GM12878 (cell line): ENCODE results near the gene ZNF691. TPM values are rescaled to one million over a fixed set of nuclear protein-coding genes. Genes with fewer than 3 reads are reported as not detected.
"Not testable (repeated sequence)": the region's sequence is repeated elsewhere in the genome, so short reads cannot be mapped to it uniquely, and the experiment has no call there.

Experiments used
- ATAC-seq: fragments of 200-7000 bp; cut with Tn5 transposase; 3 replicates; pipeline ENCODE4 v1.9.1; 2020; ENCODE audit warnings: mild to moderate bottlenecking, moderate library complexity
- BruUV-seq: library from RNA; stranded (reverse); fragments of 400-500 nt; replicated peaks from 2 replicates; lab custom pipeline; 2021; lab: Mats Ljungman, UMichigan
- CTCF ChIA-PET: fragments of 300-600 bp; sonication (Branson Sonifier 250); formaldehyde crosslinking; extraction: SDS; loops from one replicate; lab custom pipeline; 2021; ENCODE audit warnings: inconsistent platforms; lab: Yijun Ruan, JAX
- POLR2A ChIA-PET: fragments of 350-600 bp; formaldehyde crosslinking; extraction: SDS; loops from one replicate; lab custom pipeline; 2021; ENCODE audit warnings: inconsistent platforms; lab: Charles Lee
- RAD21 ChIA-PET: fragments of 300-600 bp; sonication (Branson Sonifier 250); formaldehyde crosslinking; loops from one replicate; lab custom pipeline; 2023; ENCODE audit warnings: antibody characterized with exemption; ENCODE audit not compliant: unreplicated experiment; lab: Charles Lee
- SMC1A ChIA-PET: fragments of 300-600 bp; sonication (Branson Sonifier 250); formaldehyde crosslinking; loops from one replicate; lab custom pipeline; 2023; ENCODE audit not compliant: unreplicated experiment, uncharacterized antibody; lab: Charles Lee
- DNase-seq: peaks from one replicate; pipeline ENCODE4 v3.0.0-alpha.2; 2011; ENCODE audit warnings: low read depth, low spot score
- FAIRE-seq: peaks from 3 replicates; lab custom pipeline; 2011; peaks lifted over from hg19 to GRCh38; lab: Jason Lieb, UNC
- H2AFZ ChIP-seq: 2 replicates; pipeline ENCODE4 v1.6.0; 2011; ENCODE audit warnings: low read depth, low read length, control low read depth; ENCODE audit not compliant: control insufficient read depth
- H3K27ac ChIP-seq: 2 replicates; pipeline ENCODE4 v1.5.1; 2011; ENCODE audit warnings: control low read depth; ENCODE audit not compliant: control insufficient read depth, insufficient read depth
- H3K27me3 ChIP-seq, 2 experiments: replicated peaks in 1 of 2; 2 replicates each; pipeline versions ENCODE4 v1.6.0 to v1.6.1; 2011; ENCODE audit warnings: low read length in 1 of 2; ENCODE audit not compliant: control insufficient read depth in 2 of 2, insufficient read depth in 2 of 2
- H3K36me3 ChIP-seq, 2 experiments: 2 replicates each; pipeline ENCODE4 v1.5.1; 2011; ENCODE audit warnings: low read length in 1 of 2; ENCODE audit not compliant: control insufficient read depth in 2 of 2, insufficient read depth in 2 of 2
- H3K4me1 ChIP-seq: 2 replicates; pipeline ENCODE4 v1.6.1; 2011; ENCODE audit warnings: mild to moderate bottlenecking, low read length, moderate library complexity, mixed read lengths; ENCODE audit not compliant: control insufficient read depth, insufficient read depth
- H3K4me2 ChIP-seq: 2 replicates; pipeline ENCODE4 v1.6.0; 2011; ENCODE audit warnings: control low read depth; ENCODE audit not compliant: control insufficient read depth, insufficient read depth
- H3K4me3 ChIP-seq: fragments of 200-600 bp; sonication (generic); 2 replicates; pipeline ENCODE4 v1.5.1; 2016
- H3K79me2 ChIP-seq: 2 replicates; pipeline ENCODE4 v1.6.0; 2011; ENCODE audit warnings: low read length; ENCODE audit not compliant: control insufficient read depth, insufficient read depth
- H3K9ac ChIP-seq: 2 replicates; pipeline ENCODE4 v1.8.0; 2011; ENCODE audit warnings: low read length, control low read depth, mixed read lengths; ENCODE audit not compliant: control insufficient read depth, insufficient read depth
- H3K9me3 ChIP-seq: replicated peaks from 3 replicates; pipeline ENCODE4 v1.5.1; 2011; ENCODE audit warnings: mild to moderate bottlenecking, low read length; ENCODE audit not compliant: control insufficient read depth, insufficient read depth
- H4K20me1 ChIP-seq: 2 replicates; pipeline ENCODE4 v1.6.0; 2011; ENCODE audit not compliant: control insufficient read depth, insufficient read depth
- SPI1 ChIP-seq: IDR thresholded peaks from 2 replicates; pipeline ENCODE4 v1.6.1; 2011; ENCODE audit warnings: low read depth, mild to moderate bottlenecking, low read length, moderate library complexity, borderline replicate concordance; ENCODE audit not compliant: insufficient read depth
- WGBS: methylation state at CpG from one replicate; pipeline ENCODE4 v1.1.6; 2016; ENCODE audit warnings: low lambda C conversion rate; ENCODE audit not compliant: insufficient replicate concordance, insufficient coverage; ENCODE audit errors: missing lambda C conversion rate; 5-methylcytosine and 5-hydroxymethylcytosine counted together
- in situ Hi-C: fragments of 300-500 bp; cut with MboI; formaldehyde crosslinking; loops from 9 replicates; pipeline ENCODE4 v1.14.3; 2018; ENCODE audit warnings: mixed read lengths
- intact Hi-C: fragments of 100-400 bp; cut with micrococcal nuclease; formaldehyde crosslinking; loops from one replicate; pipeline ENCODE4 v1.14.2; 2022; ENCODE audit not compliant: unreplicated experiment
- polyA plus RNA-seq, 11 experiments: library from polyadenylated mRNA; depleted of rRNA in 4 of 11; unstranded in 6 of 11; stranded (reverse) in 5 of 11; fragments of >200 nt; fragmentation: Nextera tagmentation in 4 of 11; fragmentation: Illumina TruSeq in 1 of 11; extraction: Ambion mirVana in 4 of 11; extraction: Trizol in 1 of 11; gene quantifications; 1 replicate in 1 of 11; 2 replicates in 10 of 11; pipeline versions ENCODE4 v1.2.1 to v1.2.3, GENCODE V29; 2011 to 2016; ENCODE audit warnings: inconsistent platforms in 2 of 11, missing spikeins in 2 of 11, low read depth in 1 of 11
- total RNA-seq, 4 experiments: library from RNA; depleted of rRNA in 3 of 4; stranded (reverse); fragments of >200 nt in 3 of 4; fragmentation: Illumina TruSeq in 1 of 4; extraction: Trizol in 1 of 4; gene quantifications; 2 replicates each; pipeline versions ENCODE4 v1.2.1 to v1.2.3, GENCODE V29; 2013 to 2021
- TF ChIP-seq, protein P1 (sequence below): fragments of 450-650 bp; IDR thresholded peaks from 2 replicates; pipeline ENCODE4 v1.6.1; 2016; ENCODE audit warnings: mild to moderate bottlenecking, moderate library complexity, borderline replicate concordance

ZNF691 gene
- total and polyA plus RNA-seq, 10 of the 15 experiments (the other 5 are each of a cell fraction or from before 2014, with no cell fraction given): 8.5 to 16.2 (median 12.2) TPM

GRCh38 chr1:42807056-42807668 lies 39.3 kb upstream of the ZNF691 start (continued):
- TF ChIP-seq, protein P1, sequence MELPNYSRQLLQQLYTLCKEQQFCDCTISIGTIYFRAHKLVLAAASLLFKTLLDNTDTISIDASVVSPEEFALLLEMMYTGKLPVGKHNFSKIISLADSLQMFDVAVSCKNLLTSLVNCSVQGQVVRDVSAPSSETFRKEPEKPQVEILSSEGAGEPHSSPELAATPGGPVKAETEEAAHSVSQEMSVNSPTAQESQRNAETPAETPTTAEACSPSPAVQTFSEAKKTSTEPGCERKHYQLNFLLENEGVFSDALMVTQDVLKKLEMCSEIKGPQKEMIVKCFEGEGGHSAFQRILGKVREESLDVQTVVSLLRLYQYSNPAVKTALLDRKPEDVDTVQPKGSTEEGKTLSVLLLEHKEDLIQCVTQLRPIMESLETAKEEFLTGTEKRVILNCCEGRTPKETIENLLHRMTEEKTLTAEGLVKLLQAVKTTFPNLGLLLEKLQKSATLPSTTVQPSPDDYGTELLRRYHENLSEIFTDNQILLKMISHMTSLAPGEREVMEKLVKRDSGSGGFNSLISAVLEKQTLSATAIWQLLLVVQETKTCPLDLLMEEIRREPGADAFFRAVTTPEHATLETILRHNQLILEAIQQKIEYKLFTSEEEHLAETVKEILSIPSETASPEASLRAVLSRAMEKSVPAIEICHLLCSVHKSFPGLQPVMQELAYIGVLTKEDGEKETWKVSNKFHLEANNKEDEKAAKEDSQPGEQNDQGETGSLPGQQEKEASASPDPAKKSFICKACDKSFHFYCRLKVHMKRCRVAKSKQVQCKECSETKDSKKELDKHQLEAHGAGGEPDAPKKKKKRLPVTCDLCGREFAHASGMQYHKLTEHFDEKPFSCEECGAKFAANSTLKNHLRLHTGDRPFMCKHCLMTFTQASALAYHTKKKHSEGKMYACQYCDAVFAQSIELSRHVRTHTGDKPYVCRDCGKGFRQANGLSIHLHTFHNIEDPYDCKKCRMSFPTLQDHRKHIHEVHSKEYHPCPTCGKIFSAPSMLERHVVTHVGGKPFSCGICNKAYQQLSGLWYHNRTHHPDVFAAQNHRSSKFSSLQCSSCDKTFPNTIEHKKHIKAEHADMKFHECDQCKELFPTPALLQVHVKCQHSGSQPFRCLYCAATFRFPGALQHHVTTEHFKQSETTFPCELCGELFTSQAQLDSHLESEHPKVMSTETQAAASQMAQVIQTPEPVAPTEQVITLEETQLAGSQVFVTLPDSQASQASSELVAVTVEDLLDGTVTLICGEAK: no peak
- TF ChIP-seq SPI1: no peak

GRCh38 chr1:42814815-42815214 lies 31.6 kb upstream of the ZNF691 start:
- H3K36me3 ChIP-seq, BruUV-seq, H3K27ac ChIP-seq, H2AFZ ChIP-seq, intact Hi-C loops, ATAC-seq, H3K27me3 ChIP-seq, H3K9me3 ChIP-seq, POLR2A ChIA-PET, H3K4me1 ChIP-seq, in situ Hi-C loops, DNase-seq, RAD21 ChIA-PET, H4K20me1 ChIP-seq, H3K4me2 ChIP-seq, H3K9ac ChIP-seq, H3K79me2 ChIP-seq, FAIRE-seq, H3K4me3 ChIP-seq: not testable (repeated sequence)
- 100% methylated on average over 1 of the region's 3 CpGs for WGBS
- SMC1A ChIA-PET: interaction anchor here (1.7 to 2.1 kb wide), 2 partner anchors 98 to 259 kb away, joined by 7 to 8 read pairs; no protein-coding TSS in a partner anchor
- CTCF ChIA-PET: interaction anchor here (1.9 to 2.1 kb wide), 2 partner anchors 32 to 258 kb away, joined by 10 to 11 read pairs; partner anchors contain the start of gene ZNF691
